WTC11 (cell line): Measurements from ENCODE around the gene HNRNPC.

Source experiments
- CREM ChIP-seq: sonication (generic); formaldehyde crosslinking; IDR thresholded peaks from 2 replicates; pipeline ENCODE4 v1.8.1; 2022; ENCODE audit warnings: mild to moderate bottlenecking, missing genetic modification reagents, moderate library complexity
- NR2C2 ChIP-seq: sonication (generic); formaldehyde crosslinking; IDR thresholded peaks from 2 replicates; pipeline ENCODE4 v1.8.0; 2022; ENCODE audit warnings: mild to moderate bottlenecking, missing genetic modification reagents
- RELA ChIP-seq: sonication (generic); formaldehyde crosslinking; IDR thresholded peaks from 2 replicates; pipeline ENCODE4 v1.8.1; 2022; ENCODE audit warnings: missing genetic modification reagents, mild to moderate bottlenecking, borderline replicate concordance
- ZBTB21 ChIP-seq: sonication (generic); formaldehyde crosslinking; IDR thresholded peaks from 2 replicates; pipeline ENCODE4 v1.8.1; 2023; ENCODE audit warnings: mild to moderate bottlenecking, missing genetic modification reagents, borderline replicate concordance
- ZNF219 ChIP-seq: sonication (generic); formaldehyde crosslinking; IDR thresholded peaks from 2 replicates; pipeline ENCODE4 v1.8.0; 2023; ENCODE audit warnings: missing genetic modification reagents, mild to moderate bottlenecking, borderline replicate concordance
- TF ChIP-seq, protein P1 (sequence below): fragments of 200-600 bp; IDR thresholded peaks from 2 replicates; pipeline ENCODE4 v1.8.0; 2022; ENCODE audit warnings: antibody characterized with exemption
- TF ChIP-seq, protein P2 (sequence below): sonication (generic); formaldehyde crosslinking; IDR thresholded peaks from 2 replicates; pipeline ENCODE4 v1.8.0; 2022; ENCODE audit warnings: mild to moderate bottlenecking, missing genetic modification reagents

DNA sequence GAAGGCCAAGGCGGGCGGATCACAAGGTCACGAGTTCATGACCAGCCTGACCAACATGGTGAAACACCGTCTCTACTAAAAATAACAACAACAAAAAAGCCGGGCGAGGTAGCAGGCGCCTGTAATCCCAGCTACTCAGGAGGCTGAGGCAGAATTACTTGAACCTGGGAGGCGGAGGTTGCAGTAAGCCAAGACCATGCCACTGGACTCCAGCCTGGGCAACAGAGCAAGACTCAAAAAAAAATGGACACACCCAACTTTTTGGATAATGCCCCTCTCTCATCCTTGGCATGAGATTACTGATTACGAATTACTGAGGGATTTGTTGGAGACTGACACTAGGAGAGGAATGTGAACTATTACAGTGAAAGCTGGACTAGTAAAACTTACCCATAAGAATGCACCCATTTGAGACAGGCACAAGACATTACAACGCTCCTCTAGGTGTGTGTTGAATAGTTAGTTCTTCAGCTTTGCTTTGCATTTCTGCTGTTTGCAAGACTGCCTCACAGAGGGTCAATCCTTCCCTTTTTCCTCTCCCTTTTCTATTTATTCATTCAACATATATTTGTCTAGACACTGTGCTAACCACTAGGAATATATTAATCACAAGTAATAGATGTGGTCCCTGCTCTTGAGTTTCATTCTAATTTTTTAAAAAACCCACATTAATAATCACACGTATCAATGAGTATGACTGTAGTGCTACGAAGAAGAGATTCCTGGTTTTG is 67.3 kb downstream of the HNRNPC start:
- TF ChIP-seq RELA (CRISPR knock-in tag) (no peak), CREM (CRISPR knock-in tag) (no peak), NR2C2 (CRISPR knock-in tag) (no peak), ZBTB21 (CRISPR knock-in tag) (no peak), ZNF219 (CRISPR knock-in tag) (no peak)
- TF ChIP-seq, protein P1, sequence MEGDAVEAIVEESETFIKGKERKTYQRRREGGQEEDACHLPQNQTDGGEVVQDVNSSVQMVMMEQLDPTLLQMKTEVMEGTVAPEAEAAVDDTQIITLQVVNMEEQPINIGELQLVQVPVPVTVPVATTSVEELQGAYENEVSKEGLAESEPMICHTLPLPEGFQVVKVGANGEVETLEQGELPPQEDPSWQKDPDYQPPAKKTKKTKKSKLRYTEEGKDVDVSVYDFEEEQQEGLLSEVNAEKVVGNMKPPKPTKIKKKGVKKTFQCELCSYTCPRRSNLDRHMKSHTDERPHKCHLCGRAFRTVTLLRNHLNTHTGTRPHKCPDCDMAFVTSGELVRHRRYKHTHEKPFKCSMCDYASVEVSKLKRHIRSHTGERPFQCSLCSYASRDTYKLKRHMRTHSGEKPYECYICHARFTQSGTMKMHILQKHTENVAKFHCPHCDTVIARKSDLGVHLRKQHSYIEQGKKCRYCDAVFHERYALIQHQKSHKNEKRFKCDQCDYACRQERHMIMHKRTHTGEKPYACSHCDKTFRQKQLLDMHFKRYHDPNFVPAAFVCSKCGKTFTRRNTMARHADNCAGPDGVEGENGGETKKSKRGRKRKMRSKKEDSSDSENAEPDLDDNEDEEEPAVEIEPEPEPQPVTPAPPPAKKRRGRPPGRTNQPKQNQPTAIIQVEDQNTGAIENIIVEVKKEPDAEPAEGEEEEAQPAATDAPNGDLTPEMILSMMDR, result no peak
- TF ChIP-seq, protein P2, sequence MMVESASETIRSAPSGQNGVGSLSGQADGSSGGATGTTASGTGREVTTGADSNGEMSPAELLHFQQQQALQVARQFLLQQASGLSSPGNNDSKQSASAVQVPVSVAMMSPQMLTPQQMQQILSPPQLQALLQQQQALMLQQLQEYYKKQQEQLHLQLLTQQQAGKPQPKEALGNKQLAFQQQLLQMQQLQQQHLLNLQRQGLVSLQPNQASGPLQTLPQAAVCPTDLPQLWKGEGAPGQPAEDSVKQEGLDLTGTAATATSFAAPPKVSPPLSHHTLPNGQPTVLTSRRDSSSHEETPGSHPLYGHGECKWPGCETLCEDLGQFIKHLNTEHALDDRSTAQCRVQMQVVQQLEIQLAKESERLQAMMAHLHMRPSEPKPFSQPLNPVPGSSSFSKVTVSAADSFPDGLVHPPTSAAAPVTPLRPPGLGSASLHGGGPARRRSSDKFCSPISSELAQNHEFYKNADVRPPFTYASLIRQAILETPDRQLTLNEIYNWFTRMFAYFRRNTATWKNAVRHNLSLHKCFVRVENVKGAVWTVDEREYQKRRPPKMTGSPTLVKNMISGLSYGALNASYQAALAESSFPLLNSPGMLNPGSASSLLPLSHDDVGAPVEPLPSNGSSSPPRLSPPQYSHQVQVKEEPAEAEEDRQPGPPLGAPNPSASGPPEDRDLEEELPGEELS (CRISPR knock-in tag), result no peak
